HepG2 (cell line): ENCODE data around the gene C2orf76. TPM values are rescaled to one million over a fixed set of nuclear protein-coding genes. Genes with fewer than 3 reads are reported as not detected.

Experiments
- ATAC-seq: fragments of 200-7000 bp; cut with Tn5 transposase; 3 replicates; pipeline ENCODE4 v1.9.1; 2020; ENCODE audit warnings: mild to moderate bottlenecking, moderate library complexity
- BruUV-seq: library from RNA; stranded (reverse); fragments of 400-500 nt; replicated peaks from 2 replicates; lab custom pipeline; 2021; lab: Mats Ljungman, UMichigan
- CTCF ChIA-PET: fragments of 300-600 bp; formaldehyde crosslinking; extraction: SDS; loops from one replicate; lab custom pipeline; 2021; ENCODE audit warnings: low total read pairs, inconsistent platforms, low intra/inter-chr PET ratio; lab: Yijun Ruan, JAX
- POLR2A ChIA-PET: fragments of 350-600 bp; sonication (Branson Sonifier 250); formaldehyde crosslinking; loops from one replicate; lab custom pipeline; 2020; ENCODE audit warnings: antibody characterized with exemption, inconsistent platforms; lab: Yijun Ruan, JAX
- DNase-seq: peaks from one replicate; pipeline ENCODE4 v3.0.0-alpha.2; 2015; ENCODE audit warnings: low spot score
- FAIRE-seq: peaks from 3 replicates; lab custom pipeline; 2011; peaks lifted over from hg19 to GRCh38; lab: Jason Lieb, UNC
- H2AFZ ChIP-seq: one replicate; pipeline ENCODE4 v1.6.1; 2011; ENCODE audit warnings: low read length, inconsistent platforms
- H3K27ac ChIP-seq: fragments of 300-600 bp; 3 replicates; pipeline ENCODE4 v1.8.0; 2011; ENCODE audit warnings: mixed run types, mild to moderate bottlenecking, mixed read lengths, low read length, inconsistent platforms; ENCODE audit not compliant: insufficient read depth; ENCODE audit errors: extremely low read length
- H3K27me3 ChIP-seq, 2 experiments: fragments of 200-600 bp in 1 of 2; 2 replicates in 1 of 2; 3 replicates in 1 of 2; pipeline versions ENCODE4 v1.6.0 to v1.8.0; 2011; ENCODE audit warnings: low read length in 2 of 2, mild to moderate bottlenecking in 2 of 2, moderate library complexity in 2 of 2, inconsistent platforms in 1 of 2; ENCODE audit not compliant: insufficient read depth in 2 of 2, control insufficient read depth in 1 of 2
- H3K36me3 ChIP-seq, 2 experiments: fragments of 200-600 bp in 1 of 2; replicated peaks in 1 of 2; 2 replicates in 1 of 2; 3 replicates in 1 of 2; pipeline versions ENCODE4 v1.5.1 to v1.8.0; 2011; ENCODE audit warnings: low read length in 2 of 2, inconsistent platforms in 1 of 2; ENCODE audit not compliant: insufficient read depth in 2 of 2, control insufficient read depth in 1 of 2
- H3K4me1 ChIP-seq: 2 replicates; pipeline ENCODE4 v1.5.1; 2012; ENCODE audit warnings: low read length, inconsistent platforms; ENCODE audit not compliant: insufficient read depth
- H3K4me2 ChIP-seq: 2 replicates; pipeline ENCODE4 v1.6.0; 2011; ENCODE audit warnings: low read depth, low read length, inconsistent platforms
- H3K4me3 ChIP-seq, 3 experiments: fragments of 200-600 bp in 1 of 3; sonication (generic), shearing (Covaris generic) in 1 of 3; replicated peaks in 1 of 3; 2 replicates each; pipeline ENCODE4 v1.5.1; 2011 to 2016; ENCODE audit warnings: low read length in 3 of 3, inconsistent platforms in 2 of 3, low read depth in 2 of 3, mild to moderate bottlenecking in 2 of 3, control low read depth in 1 of 3, mixed read lengths in 1 of 3; ENCODE audit not compliant: insufficient read depth in 1 of 3
- H3K79me2 ChIP-seq: one replicate; pipeline ENCODE4 v1.6.1; 2011; ENCODE audit warnings: low read length, inconsistent platforms; ENCODE audit not compliant: insufficient read depth
- H3K9ac ChIP-seq: 2 replicates; pipeline ENCODE4 v1.6.0; 2011; ENCODE audit warnings: mild to moderate bottlenecking, low read depth, low read length, inconsistent platforms; ENCODE audit not compliant: insufficient read depth
- H3K9me3 ChIP-seq: 2 replicates; pipeline ENCODE4 v1.5.1; 2012; ENCODE audit warnings: mild to moderate bottlenecking, low read length
- H4K20me1 ChIP-seq: 2 replicates; pipeline ENCODE4 v1.6.0; 2011; ENCODE audit warnings: inconsistent platforms, mild to moderate bottlenecking, low read length, moderate library complexity; ENCODE audit not compliant: insufficient read depth
- ATF4 ChIP-seq, 2 experiments: fragments of 450-650 bp in 1 of 2; sonication (generic) in 1 of 2; formaldehyde crosslinking; IDR thresholded peaks; 2 replicates each; pipeline versions ENCODE4 v1.5.0 to v1.8.0; 2020 to 2022; ENCODE audit warnings: mild to moderate bottlenecking in 1 of 2, missing genetic modification reagents in 1 of 2
- CEBPB ChIP-seq: IDR thresholded peaks from 2 replicates; pipeline ENCODE4 v1.6.1; 2011; ENCODE audit warnings: low read depth, low read length, improper control_type of control experiment, borderline replicate concordance
- CTCF ChIP-seq: sonication (generic); formaldehyde crosslinking; IDR thresholded peaks from 2 replicates; pipeline ENCODE4 v1.5.0; 2020; ENCODE audit warnings: mild to moderate bottlenecking, missing genetic modification reagents, moderate library complexity
- FOXO1 ChIP-seq: sonication (generic); formaldehyde crosslinking; IDR thresholded peaks from 2 replicates; pipeline ENCODE4 v1.4.0; 2020; ENCODE audit warnings: missing genetic modification reagents
- MAFF ChIP-seq: IDR thresholded peaks from 2 replicates; pipeline ENCODE4 v1.6.1; 2011; ENCODE audit warnings: low read depth, low read length, improper control_type of control experiment
- MAFK ChIP-seq, 2 experiments: IDR thresholded peaks in 1 of 2; conservative IDR thresholded peaks in 1 of 2; 2 replicates each; pipeline ENCODE4 v1.6.1; 2011; ENCODE audit warnings: improper control_type of control experiment in 2 of 2, low read length in 2 of 2
- NFYC ChIP-seq: IDR thresholded peaks from 2 replicates; pipeline ENCODE4 v1.6.1; 2016; ENCODE audit warnings: missing genetic modification reagents, missing compliant biosample characterization
- POLR2AphosphoS5 ChIP-seq: IDR thresholded peaks from 2 replicates; pipeline ENCODE4 v1.6.1; 2012; ENCODE audit warnings: low read depth, low read length
- ZNF18 ChIP-seq: sonication (generic); formaldehyde crosslinking; IDR thresholded peaks from 2 replicates; pipeline ENCODE4 v1.8.0; 2022; ENCODE audit warnings: mild to moderate bottlenecking, missing genetic modification reagents; ENCODE audit not compliant: insufficient replicate concordance
- ZNF776 ChIP-seq: sonication (generic); formaldehyde crosslinking; IDR thresholded peaks from 2 replicates; pipeline ENCODE4 v1.4.0; 2020; ENCODE audit warnings: mild to moderate bottlenecking, missing genetic modification reagents
- WGBS: methylation state at CpG from one replicate; pipeline ENCODE4 v1.1.6; 2017; ENCODE audit warnings: low lambda C conversion rate; 5-methylcytosine and 5-hydroxymethylcytosine counted together
- in situ Hi-C: cut with HindIII; loops from 2 replicates; pipeline ENCODE4 v1.10.0; 2017; ENCODE audit warnings: low pct_unique_long_range_greater_than_20kb; ENCODE audit not compliant: extremely low pct_ligation_motif_present
- intact Hi-C: fragments of 100-400 bp; cut with micrococcal nuclease; formaldehyde crosslinking; loops from one replicate; pipeline ENCODE4 v1.10.0; 2022; ENCODE audit not compliant: unreplicated experiment
- polyA plus RNA-seq, 8 experiments: library from polyadenylated mRNA; depleted of rRNA in 3 of 8; stranded (reverse) in 7 of 8; unstranded in 1 of 8; fragments of >200 nt; fragmentation: Illumina TruSeq in 4 of 8; extraction: Trizol in 4 of 8; gene quantifications; 2 replicates each; pipeline versions ENCODE4 v1.2.1 to v1.2.3, GENCODE V29; 2011 to 2016; ENCODE audit warnings: low read depth in 4 of 8, missing spikeins in 1 of 8, mixed read lengths in 1 of 8; ENCODE audit not compliant: insufficient read depth in 1 of 8
- total RNA-seq, 5 experiments: library from RNA; depleted of rRNA; stranded (reverse); fragments of >200 nt; fragmentation: Illumina TruSeq; extraction: Trizol; gene quantifications; 2 replicates each; pipeline ENCODE4 v1.2.3, GENCODE V29; 2016; ENCODE audit warnings: low read depth in 1 of 5
- TF ChIP-seq, protein P1 (sequence below): sonication (generic); formaldehyde crosslinking; IDR thresholded peaks from 2 replicates; pipeline ENCODE4 v1.4.0; 2020; ENCODE audit warnings: mild to moderate bottlenecking, missing genetic modification reagents

The C2orf76 gene
- total and polyA plus RNA-seq, 2 of the 13 experiments (the other 11 are each of a cell fraction or from before 2014, with no cell fraction given) = 7.7 to 8.5 TPM

DNA sequence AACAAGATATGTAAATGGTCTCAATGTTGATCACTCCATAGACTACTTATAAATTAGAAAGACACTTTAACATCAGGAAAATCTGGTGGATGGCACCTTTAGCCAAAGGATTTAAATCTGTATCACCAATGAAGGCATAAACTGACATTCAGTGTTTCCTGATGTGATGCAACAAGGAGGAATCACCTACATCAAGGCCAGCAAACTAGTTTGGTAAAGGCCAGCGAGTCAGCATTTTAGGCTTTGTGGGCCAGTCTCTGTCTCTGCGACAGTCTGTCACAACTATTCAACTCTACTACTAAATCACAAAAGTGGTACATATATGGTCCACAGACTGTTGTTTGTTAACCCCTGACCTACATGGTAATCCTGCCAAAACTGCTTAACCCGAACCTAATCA, 33.3 kb downstream of the C2orf76 start (continued):
- TF ChIP-seq ATF4 (CRISPR knock-in tag; IDR thresholded peaks at IDR 0.05) = 0 out of 4 replicates have a peak, but pooled peaks of 1 of the 2 experiments have one; percentile 26
- TF ChIP-seq MAFF = peak; percentile 57; the same call in 1 of the 2 replicates
- TF ChIP-seq MAFK (conservative IDR thresholded peaks at IDR 0.05 in 1 of 2, IDR thresholded peaks at IDR 0.05 in 1 of 2; ENCODE audit: low read length in 2 of 2) = peak; percentile 59 to 70
- TF ChIP-seq ZNF18 (CRISPR knock-in tag) = no peak
- peak; percentile 73; the same call in 1 of the 2 replicates for TF ChIP-seq CEBPB
- TF ChIP-seq CTCF (CRISPR knock-in tag) = no peak
- no peak for TF ChIP-seq FOXO1 (CRISPR knock-in tag)
- TF ChIP-seq ZNF776 (CRISPR knock-in tag) = no peak
- no peak for TF ChIP-seq NFYC (CRISPR knock-in tag)

GRCh38 chr2:119332953-119333352, 33.7 kb downstream of the C2orf76 start:
- H3K27ac ChIP-seq = no peak overlapping the region
- no peaks in the 10 kb centered on the region for H3K4me1 ChIP-seq
- no peak for FAIRE-seq
- BruUV-seq = no TSS peak
- H3K27me3 ChIP-seq = no peaks in the 10 kb centered on the region
- WGBS = 97% methylated on average over 6 of the region's 6 CpGs
- H3K36me3 ChIP-seq = no peaks in the 10 kb centered on the region
- H3K4me3 ChIP-seq = no peak overlapping the region
- TF ChIP-seq, protein P1, sequence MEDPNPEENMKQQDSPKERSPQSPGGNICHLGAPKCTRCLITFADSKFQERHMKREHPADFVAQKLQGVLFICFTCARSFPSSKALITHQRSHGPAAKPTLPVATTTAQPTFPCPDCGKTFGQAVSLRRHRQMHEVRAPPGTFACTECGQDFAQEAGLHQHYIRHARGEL = no peak
- TF ChIP-seq POLR2AphosphoS5 = no peak
- TF ChIP-seq, all 625 proteins: peak for 0
- in situ Hi-C loops = no loop called here
- no peaks in the 10 kb centered on the region for H3K79me2 ChIP-seq
- no peak for ATAC-seq
- H4K20me1 ChIP-seq = no peaks in the 10 kb centered on the region
- DNase-seq = no peak
- no peaks in the 10 kb centered on the region for H3K9me3 ChIP-seq
- H3K9ac ChIP-seq = no peak overlapping the region
- no peak overlapping the region for H3K4me2 ChIP-seq
- H2AFZ ChIP-seq = no peak overlapping the region
- intact Hi-C loops = no loop called here
- ChIA-PET CTCF (no interaction called here), POLR2A (no interaction called here)
